Measurements from ENCODE around the gene COX5B. TPM values are rescaled to one million over a fixed set of nuclear protein-coding genes. Genes with fewer than 3 reads are reported as not detected.
"Not testable (repeated sequence)": the region's sequence is repeated elsewhere in the genome, so short reads cannot be mapped to it uniquely, and the experiment has no call there.

The COX5B gene
- total RNA-seq, 1 donor from 2014 or later: 204 TPM

- DNase-seq (ENCODE audit: low spot score): no peak
Measured at GRCh38 chr2:97654309-97654708, 8.4 kb downstream of the COX5B start.

DNA sequence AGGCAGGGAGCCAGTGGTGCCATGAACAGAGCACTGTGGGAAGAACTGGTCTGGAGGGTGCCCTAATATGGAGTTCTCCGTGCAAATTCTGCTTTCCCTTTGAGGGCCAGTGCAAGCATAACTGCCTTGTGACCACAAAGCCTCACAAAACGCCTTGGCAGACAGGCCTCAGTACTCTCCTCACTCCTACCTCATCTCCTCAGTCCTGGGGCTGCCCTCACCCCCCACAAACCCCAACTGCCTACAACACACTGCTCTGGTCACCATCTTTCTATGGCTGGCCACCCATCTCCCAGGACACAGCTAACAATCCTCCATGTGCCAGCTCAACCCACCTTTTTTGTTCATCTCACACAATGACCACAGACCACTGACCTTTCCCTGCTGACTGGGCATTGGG, 8.9 kb downstream of the COX5B start:
- no peak for DNase-seq (ENCODE audit: low spot score)

DNA sequence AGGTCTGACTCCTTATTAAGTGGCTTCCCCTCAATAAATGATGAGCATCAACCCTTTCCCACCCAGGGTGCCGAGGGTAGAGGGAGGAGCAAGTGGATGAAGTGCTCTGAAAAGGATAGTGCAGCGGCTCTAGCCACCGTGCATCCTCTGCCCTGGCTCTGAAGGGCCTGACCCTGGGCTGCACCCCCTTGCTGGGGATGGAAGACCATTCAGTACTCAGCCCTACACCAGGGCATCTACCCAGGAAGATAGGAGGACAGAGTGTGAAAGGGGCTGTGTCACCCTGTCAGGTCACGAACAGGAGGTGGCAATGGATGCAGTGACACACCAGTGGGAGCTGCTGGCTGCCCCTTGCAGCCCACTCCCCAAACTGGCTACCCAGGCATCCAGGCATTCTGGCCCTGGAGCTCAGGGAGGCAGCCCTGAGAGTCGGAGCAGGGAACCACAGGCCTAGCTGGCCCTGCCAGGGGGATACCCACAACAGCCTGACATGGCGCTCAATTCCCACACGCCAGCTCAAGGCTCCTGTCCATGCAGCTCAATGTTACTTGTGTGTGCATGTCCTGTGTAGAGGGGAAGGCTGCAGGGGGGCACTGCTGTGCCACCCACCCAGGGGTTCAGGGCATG, 10.4 kb downstream of the COX5B start:
- DNase-seq (ENCODE audit: low spot score): no peak

- DNase-seq (ENCODE audit: low spot score): no peak
Measured at GRCh38 chr2:97656905-97657587, 11.2 kb downstream of the COX5B start.

DNA sequence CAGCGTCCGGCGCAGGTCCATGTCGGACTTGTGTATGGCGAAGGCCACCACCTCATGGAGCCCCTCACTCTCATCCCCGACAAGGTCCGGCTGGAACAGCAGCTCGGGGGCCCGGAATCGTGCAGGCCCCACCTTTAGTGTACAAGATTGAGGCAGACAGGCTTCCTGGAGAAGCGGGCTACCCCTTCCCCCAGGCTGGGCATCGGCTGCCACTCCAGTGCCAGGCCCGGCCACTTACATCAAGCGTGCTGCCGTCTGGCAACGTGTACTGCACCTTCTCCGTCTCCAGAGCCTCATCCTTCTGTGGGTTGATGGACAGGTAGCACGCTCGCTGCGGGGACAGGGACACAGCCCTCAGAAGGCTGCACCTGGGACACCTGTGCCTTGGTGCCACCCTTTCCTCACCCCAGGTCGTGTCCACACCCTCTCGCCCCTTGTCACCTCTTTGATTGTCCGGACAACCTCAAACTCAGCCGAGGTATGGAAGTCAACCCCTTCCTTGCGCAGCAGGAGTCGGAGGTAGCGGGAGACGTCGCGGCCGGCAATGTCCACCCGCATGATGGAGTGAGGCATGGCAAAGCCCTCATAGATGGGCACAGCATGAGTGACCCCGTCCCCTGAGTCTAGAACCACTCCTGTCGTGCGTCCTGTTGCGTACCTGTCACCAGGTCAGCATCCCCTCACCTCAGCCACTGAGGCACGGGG, 12.3 kb downstream of the COX5B start:
- DNase-seq (ENCODE audit: low spot score): no peak

GRCh38 chr2:97658691-97659157, 12.9 kb downstream of the COX5B start:
- peak; percentile 42 for DNase-seq (ENCODE audit: low spot score)

- no peak for DNase-seq (ENCODE audit: low spot score)
Measured at GRCh38 chr2:97659256-97660043, 13.6 kb downstream of the COX5B start.

GRCh38 chr2:97660044-97660774, 14.3 kb downstream of the COX5B start:
- DNase-seq (ENCODE audit: low spot score): no peak

DNA sequence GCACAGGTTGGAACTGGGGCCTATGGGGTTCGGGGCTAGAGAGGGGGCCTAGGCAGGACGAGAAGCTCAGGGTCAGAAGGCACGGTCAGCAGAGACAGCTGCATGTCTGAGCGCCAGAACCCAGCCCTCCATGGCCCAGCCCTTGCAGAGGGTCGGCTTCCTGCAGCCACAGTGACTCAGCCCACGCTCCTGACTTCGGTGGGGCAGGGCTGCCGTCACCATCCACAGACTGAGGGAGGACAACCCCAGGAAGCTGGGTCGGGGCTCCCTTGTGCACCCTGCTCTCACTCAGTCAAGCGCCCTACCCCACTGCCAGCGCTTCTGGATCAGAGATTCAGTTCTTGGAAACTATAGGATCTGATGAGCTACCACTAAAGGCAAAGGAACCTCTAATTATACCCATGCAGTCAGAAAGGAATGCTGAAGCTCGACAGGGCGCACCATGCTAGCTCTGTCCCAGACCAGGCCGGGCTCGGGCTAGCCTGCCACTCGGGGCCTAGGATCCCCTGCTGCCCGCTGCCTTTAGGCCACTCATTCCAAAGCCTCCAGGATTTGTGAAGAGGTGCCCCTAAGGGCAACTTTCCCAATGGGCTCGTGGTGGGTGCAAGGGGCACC, 15.0 kb downstream of the COX5B start:
- DNase-seq (ENCODE audit: low spot score): no peak

DNA sequence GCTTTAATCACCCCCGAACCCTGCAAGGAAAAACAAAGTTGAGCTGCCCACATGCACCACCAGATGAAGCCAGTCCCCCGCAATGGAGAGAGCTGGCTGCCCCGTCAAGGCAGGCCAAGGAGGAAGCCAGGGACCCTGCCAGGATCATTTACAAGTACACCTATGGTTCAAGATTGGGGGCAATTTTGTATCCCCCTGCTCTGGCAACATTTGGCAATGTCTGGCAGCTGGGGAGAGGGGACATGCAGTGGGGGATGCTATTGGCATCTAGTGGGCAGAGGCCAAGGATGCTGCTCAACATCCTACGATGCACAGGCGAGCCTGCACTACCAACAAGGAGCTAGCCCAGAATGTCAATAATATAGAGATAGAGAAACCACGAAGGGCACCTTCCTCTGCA, 16.1 kb downstream of the COX5B start:
- no peak for DNase-seq (ENCODE audit: low spot score)

DNA sequence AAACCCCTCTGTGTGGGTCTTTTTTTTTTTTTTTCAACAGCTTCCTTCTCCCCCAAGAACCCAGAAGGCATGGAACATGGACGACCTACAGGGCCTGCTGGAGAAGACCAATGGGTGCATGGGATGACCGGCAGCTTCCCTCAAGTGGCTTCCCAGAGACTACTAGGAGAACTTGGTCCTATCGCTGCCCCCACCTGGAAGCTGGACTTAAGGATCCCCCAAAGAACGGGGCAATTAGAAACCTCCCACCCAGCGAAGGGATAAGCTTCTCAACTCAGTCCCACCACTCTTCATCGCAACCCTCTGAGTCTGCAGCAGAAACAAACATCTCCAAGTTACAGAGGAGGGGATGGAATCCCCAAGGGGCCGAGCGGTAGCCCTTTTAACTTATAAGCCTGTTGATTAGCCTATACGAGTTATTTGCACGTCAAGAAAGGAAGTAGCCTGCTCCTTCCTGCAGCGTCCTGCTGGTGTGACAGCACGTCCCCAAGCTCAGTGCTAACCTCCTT, 16.6 kb downstream of the COX5B start:
- no peak for DNase-seq (ENCODE audit: low spot score)

DNA sequence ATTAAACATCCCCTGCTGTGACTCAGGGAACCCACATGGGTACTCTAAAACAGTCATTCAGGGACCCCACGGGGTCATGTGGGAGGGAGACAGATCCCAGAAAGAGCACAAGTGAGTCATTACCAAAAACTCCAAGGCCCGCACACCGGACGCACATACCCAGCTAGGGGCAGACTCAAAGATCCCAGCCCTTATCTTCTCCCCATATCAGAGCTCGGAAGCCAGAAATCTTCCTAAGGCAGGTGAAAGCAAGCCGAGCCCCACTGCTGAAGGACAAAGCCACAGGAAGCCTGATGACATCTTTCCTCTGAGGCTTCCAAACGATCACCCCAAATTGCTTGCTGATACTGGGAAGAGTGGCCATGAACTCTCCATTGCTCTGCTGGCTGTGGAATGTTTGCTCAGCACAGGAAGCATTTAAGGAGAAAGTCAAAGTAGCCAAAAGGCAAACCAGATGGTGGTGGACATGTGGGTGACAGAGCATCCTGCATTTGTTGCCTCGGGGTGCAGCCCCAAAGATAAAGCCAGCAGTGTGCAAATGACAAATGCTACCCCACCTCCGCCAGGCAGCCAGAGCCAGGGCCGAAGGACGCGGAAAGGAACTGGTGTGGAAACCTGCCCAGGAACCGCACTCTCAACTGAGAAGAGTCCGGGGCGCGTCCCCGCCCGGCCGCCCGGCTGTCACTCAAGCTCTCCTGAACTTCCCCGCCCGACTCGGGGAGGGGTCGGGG, 17.2 kb downstream of the COX5B start:
- peak; percentile 83 for DNase-seq (ENCODE audit: low spot score)

- no peak for DNase-seq (ENCODE audit: low spot score)
Measured at GRCh38 chr2:97663626-97663961, 17.7 kb downstream of the COX5B start.

- DNase-seq (ENCODE audit: low spot score): peak; percentile 99
Measured at GRCh38 chr2:97663962-97664635, 18.2 kb downstream of the COX5B start, which contains the start of gene ACTR1B. Gene ACTR1B, minus strand, starts transcription at chr2:97664044. Its CDS starts 154 bp downstream, at chr2:97663890.

DNA sequence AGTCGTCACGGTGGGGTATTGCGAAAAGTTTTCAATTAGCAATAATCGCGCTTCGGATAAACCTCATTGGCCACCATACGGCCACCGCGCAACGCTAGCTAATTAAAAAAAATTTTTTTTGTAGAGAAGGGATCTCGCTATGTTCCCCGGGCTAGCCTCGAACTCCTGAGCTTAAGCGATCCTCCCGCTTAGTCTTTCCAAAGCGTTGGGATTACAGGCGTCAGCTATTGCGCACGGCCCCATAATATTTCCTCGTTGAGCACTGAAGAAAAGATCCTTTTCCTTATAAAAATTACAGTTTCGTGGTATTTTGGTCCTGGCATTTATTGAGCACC, 18.7 kb downstream of the COX5B start:
- no peak for DNase-seq (ENCODE audit: low spot score)

GRCh38 chr2:97669448-97669847, 23.6 kb downstream of the COX5B start, which contains the start of gene C2orf92:
Gene C2orf92, plus strand, starts transcription at chr2:97669713. Its CDS starts 76 bp downstream, at chr2:97669789.
- DNase-seq (ENCODE audit: low spot score): no peak

- DNase-seq (ENCODE audit: low spot score): no peak
Measured at GRCh38 chr2:97670471-97670870, 24.6 kb downstream of the COX5B start.

- no peak for DNase-seq (ENCODE audit: low spot score)
Measured at GRCh38 chr2:97671526-97671925, 25.7 kb downstream of the COX5B start.

DNA sequence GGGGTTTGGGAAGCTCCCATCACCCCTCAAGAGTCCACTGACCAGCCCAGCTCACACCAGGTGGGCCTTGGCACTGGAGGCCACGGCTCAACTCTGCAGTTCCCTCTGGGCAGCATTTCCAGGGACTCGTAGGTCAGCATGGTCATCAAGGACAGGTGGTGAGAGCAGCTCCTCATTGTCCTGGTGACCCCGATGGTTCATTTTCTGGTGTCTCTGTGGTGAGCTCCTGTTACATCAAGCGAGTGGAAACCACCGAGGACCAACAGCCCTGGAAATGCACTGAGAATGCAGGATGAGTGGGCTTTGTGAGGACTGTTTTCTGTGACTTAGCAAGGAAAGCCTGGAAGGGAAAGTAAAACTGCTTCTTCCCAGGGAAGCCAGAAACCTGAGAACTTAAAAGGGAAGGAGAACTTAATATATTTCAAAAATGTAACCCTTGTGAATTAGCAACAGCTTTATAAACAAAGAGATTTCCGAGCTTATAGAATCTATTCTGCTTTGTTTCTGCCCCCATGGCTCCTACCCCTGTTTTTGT, 26.8 kb downstream of the COX5B start:
- not testable (repeated sequence) for DNase-seq (ENCODE audit: low spot score)
